ENCODE results near the gene SPHKAP.

DNA sequence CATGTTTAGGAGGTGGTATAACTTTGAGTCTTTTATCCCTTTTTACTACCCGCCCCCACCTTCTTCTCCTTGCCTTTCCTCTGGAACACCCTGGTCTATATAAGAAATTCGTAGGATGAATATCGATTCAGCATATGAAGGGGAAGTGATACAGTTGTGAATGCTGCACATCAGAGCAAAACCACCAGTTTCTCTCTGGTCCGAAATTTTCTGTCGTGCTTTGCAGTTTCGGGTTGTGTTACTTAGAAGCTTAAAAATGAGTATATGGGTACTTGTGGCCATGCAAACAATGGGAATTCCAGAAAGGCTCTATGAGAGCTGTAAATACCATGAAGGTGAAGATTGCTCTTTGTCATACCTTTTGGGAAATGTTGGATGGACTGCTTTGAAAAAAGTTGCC is 249.5 kb downstream of the SPHKAP start:
- TF ChIP-seq EZH2 (IDR thresholded peaks at IDR 0.05), result no peak
- TF ChIP-seq FOXP2 (optimal IDR thresholded peaks at IDR 0.05; ENCODE audit: control extremely low read depth, extremely low read length, insufficient read depth), result no peak

Data from SK-N-MC (cell line).